ENCODE measurements around the gene RIMBP3C.
A peak's percentile ranks its signal among the peaks of the same experiment; 100 is the strongest.

- TF ChIP-seq CTCF (IDR thresholded peaks at IDR 0.05) (peak in 1 of 5 experiments; percentile 5), POLR2A (IDR thresholded peaks at IDR 0.05) (no peak), EP300 (IDR thresholded peaks at IDR 0.05) (no peak)
Measured at GRCh38 chr22:21593406-21594232, 42.4 kb upstream of the RIMBP3C start.
